ENCODE data around the gene SCARB1. TPM values are rescaled to one million over a fixed set of nuclear protein-coding genes. Genes with fewer than 3 reads are reported as not detected.

The SCARB1 gene
- total RNA-seq, 1 experiment from 2014 or later: 359 TPM

DNA sequence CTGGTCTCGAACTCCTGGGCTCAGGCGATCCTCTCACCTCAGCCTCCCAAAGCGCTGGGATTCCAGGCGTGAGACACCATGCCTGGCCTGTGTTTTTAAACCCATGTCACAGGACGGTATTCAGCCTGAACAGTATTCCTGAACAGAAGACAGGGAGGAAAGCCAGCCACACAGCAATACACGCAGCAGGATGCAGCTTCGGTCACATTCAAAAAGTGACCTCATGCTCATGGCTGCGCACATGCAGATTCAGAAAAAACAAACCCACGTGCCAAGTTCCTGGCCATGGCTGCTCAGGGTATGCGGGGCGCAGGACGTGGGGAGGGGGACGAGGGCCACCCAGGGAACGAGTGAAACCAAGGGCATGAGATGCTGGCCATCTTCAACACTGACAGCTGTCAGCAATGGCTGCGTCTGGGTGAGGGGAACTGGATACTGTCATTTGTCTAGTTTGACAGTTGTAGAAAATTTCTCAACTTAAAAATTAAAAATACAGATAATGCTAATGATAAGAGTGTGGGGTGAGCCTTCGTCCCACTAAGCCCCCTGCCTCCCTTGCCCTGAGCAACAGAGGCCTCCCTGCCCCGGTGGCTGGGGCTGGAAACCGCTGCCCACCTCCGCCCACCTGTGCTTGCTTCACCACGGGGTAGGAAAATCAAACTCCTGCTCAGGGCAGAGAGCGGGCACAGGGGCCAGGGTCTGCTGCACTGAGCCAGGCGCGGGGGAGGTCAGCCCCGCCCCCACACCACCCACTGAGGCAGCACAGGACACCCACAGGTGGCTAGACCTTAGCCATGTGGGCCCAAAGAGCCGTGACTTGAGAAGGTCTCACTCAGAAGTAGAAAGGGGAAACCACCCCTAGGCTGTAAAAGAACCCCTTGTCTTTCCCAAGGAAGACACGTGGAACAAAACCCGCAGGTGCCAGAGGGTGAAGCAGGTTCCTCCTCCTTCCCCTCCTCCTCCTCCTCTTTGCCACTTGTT, 84.2 kb downstream of the SCARB1 start:
- Histone ChIP-seq H3K27me3 (ENCODE audit: control insufficient read depth, insufficient read depth, low read length) (no peaks in the 10 kb centered on the region), H3K36me3 (ENCODE audit: control insufficient read depth, insufficient read depth, low read length) (no peaks in the 10 kb centered on the region), H3K9me3 (ENCODE audit: control insufficient read depth, insufficient read depth, low read depth, low read length) (no peaks in the 10 kb centered on the region), H3K4me1 (ENCODE audit: control insufficient read depth, insufficient read depth, low read length) (peaks cover 3% of the 10 kb centered on the region; the same call in 1 of the 2 replicates), H3K27ac (ENCODE audit: low read length) (no peak overlapping the region), H3K4me3 (ENCODE audit: low read depth in 2 of 2, low read length in 2 of 2) (no peak overlapping the region)
- no TSS peak for BruUV-seq (replicated peaks)
- no peak for DNase-seq (ENCODE audit: low read depth, low spot score)
- TF ChIP-seq, protein P1, sequence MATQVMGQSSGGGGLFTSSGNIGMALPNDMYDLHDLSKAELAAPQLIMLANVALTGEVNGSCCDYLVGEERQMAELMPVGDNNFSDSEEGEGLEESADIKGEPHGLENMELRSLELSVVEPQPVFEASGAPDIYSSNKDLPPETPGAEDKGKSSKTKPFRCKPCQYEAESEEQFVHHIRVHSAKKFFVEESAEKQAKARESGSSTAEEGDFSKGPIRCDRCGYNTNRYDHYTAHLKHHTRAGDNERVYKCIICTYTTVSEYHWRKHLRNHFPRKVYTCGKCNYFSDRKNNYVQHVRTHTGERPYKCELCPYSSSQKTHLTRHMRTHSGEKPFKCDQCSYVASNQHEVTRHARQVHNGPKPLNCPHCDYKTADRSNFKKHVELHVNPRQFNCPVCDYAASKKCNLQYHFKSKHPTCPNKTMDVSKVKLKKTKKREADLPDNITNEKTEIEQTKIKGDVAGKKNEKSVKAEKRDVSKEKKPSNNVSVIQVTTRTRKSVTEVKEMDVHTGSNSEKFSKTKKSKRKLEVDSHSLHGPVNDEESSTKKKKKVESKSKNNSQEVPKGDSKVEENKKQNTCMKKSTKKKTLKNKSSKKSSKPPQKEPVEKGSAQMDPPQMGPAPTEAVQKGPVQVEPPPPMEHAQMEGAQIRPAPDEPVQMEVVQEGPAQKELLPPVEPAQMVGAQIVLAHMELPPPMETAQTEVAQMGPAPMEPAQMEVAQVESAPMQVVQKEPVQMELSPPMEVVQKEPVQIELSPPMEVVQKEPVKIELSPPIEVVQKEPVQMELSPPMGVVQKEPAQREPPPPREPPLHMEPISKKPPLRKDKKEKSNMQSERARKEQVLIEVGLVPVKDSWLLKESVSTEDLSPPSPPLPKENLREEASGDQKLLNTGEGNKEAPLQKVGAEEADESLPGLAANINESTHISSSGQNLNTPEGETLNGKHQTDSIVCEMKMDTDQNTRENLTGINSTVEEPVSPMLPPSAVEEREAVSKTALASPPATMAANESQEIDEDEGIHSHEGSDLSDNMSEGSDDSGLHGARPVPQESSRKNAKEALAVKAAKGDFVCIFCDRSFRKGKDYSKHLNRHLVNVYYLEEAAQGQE (IDR thresholded peaks at IDR 0.05; ENCODE audit: insufficient read depth in 1 of 2, low read depth in 2 of 2, low read length in 1 of 2): no peak
- TF ChIP-seq, protein P2, sequence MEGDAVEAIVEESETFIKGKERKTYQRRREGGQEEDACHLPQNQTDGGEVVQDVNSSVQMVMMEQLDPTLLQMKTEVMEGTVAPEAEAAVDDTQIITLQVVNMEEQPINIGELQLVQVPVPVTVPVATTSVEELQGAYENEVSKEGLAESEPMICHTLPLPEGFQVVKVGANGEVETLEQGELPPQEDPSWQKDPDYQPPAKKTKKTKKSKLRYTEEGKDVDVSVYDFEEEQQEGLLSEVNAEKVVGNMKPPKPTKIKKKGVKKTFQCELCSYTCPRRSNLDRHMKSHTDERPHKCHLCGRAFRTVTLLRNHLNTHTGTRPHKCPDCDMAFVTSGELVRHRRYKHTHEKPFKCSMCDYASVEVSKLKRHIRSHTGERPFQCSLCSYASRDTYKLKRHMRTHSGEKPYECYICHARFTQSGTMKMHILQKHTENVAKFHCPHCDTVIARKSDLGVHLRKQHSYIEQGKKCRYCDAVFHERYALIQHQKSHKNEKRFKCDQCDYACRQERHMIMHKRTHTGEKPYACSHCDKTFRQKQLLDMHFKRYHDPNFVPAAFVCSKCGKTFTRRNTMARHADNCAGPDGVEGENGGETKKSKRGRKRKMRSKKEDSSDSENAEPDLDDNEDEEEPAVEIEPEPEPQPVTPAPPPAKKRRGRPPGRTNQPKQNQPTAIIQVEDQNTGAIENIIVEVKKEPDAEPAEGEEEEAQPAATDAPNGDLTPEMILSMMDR (IDR thresholded peaks at IDR 0.05): no peak
- TF ChIP-seq SIN3A (IDR thresholded peaks at IDR 0.05; ENCODE audit: borderline replicate concordance, insufficient read depth, low read depth, low read length): no peak
- no peak for TF ChIP-seq POLR2AphosphoS5 (IDR thresholded peaks at IDR 0.05; ENCODE audit: low read depth, low read length)
- no peak for TF ChIP-seq TCF7L2 (IDR thresholded peaks at IDR 0.05; ENCODE audit: low read depth, low read length)
- in situ Hi-C loops (cut with HindIII; ENCODE audit: low pct_unique_long_range_greater_than_20kb, low sequenced_read_pairs) (no loop called here), intact Hi-C loops (cut with micrococcal nuclease; ENCODE audit: unreplicated experiment) (loop anchor here (10.0 kb wide), 1 partner anchor 125 kb away; no protein-coding TSS in a partner anchor)
- ChIA-PET POLR2A (no interaction called here), CTCF (no interaction called here)
- ATAC-seq: no peak

DNA sequence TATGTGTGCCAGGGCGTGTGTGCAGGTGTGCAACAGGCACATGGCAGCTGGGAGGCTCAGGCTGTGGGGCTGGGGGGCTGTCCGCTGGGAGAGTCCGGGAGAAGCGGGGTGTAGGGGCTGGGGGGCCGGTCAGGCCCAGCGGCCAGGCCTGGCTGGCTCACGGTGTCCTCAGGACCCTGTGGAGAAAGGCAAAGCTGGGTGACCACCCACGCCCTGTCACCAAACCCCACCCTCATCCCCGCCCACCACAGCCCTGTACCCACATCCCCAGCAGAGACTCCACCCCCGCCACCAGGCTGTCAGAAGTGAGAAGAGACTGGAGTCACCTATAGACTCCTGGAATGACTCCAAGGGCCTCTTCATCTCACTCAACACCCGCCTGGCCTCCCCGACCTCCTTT, 85.3 kb downstream of the SCARB1 start:
- H3K27me3 ChIP-seq (ENCODE audit: control insufficient read depth, insufficient read depth, low read length): no peaks in the 10 kb centered on the region
- BruUV-seq (replicated peaks): no TSS peak
- intact Hi-C loops (cut with micrococcal nuclease; ENCODE audit: unreplicated experiment): loop anchor here (10.0 kb wide), 1 partner anchor 126 kb away; no protein-coding TSS in a partner anchor
- no peak overlapping the region for H3K27ac ChIP-seq (ENCODE audit: low read length)
- CTCF ChIA-PET: no interaction called here
- TF ChIP-seq, protein P1 (IDR thresholded peaks at IDR 0.05; ENCODE audit: insufficient read depth in 1 of 2, low read depth in 2 of 2, low read length in 1 of 2): 0 out of 4 replicates have a peak, but pooled peaks of 1 of the 2 experiments have one; percentile 30
- TF ChIP-seq, protein P2 (IDR thresholded peaks at IDR 0.05): no peak
- ATAC-seq (no peak), DNase-seq (ENCODE audit: low read depth, low spot score) (no peak)
- POLR2A ChIA-PET: interaction anchor here (0.6 kb wide), 1 partner anchor 137 kb away, joined by 19 read pairs; no protein-coding TSS in a partner anchor
- peaks cover 10% of the 10 kb centered on the region; the same call in 1 of the 2 replicates for H3K4me1 ChIP-seq (ENCODE audit: control insufficient read depth, insufficient read depth, low read length)
- in situ Hi-C loops (cut with HindIII; ENCODE audit: low pct_unique_long_range_greater_than_20kb, low sequenced_read_pairs): no loop called here
- no peak overlapping the region for H3K4me3 ChIP-seq (ENCODE audit: low read depth in 2 of 2, low read length in 2 of 2)
- H3K36me3 ChIP-seq (ENCODE audit: control insufficient read depth, insufficient read depth, low read length): no peaks in the 10 kb centered on the region
- H3K9me3 ChIP-seq (ENCODE audit: control insufficient read depth, insufficient read depth, low read depth, low read length): no peaks in the 10 kb centered on the region

All from Panc1 (cell line).